B cell (primary cell): ENCODE results near the gene SP9. TPM values are rescaled to one million over a fixed set of nuclear protein-coding genes. Genes with fewer than 3 reads are reported as not detected.
A peak's percentile ranks its signal among the peaks of the same experiment; 100 is the strongest.

Source experiments
- ATAC-seq: fragments of 200-7000 bp; cut with Tn5 transposase; one replicate; pipeline ENCODE4 v1.10.0; 2021; ENCODE audit warnings: low read depth, mild to moderate bottlenecking, moderate number of reproducible peaks, moderate library complexity
- CTCF ChIA-PET: fragments of 350-600 bp; sonication (Branson Sonifier 250); formaldehyde crosslinking; loops from one replicate; lab custom pipeline; 2021; ENCODE audit warnings: antibody characterized with exemption, inconsistent platforms; lab: Charles Lee
- POLR2A ChIA-PET: fragments of 350-600 bp; sonication (Branson Sonifier 250); formaldehyde crosslinking; loops from one replicate; lab custom pipeline; 2021; ENCODE audit warnings: antibody characterized with exemption; lab: Charles Lee
- DNase-seq: peaks from one replicate; pipeline ENCODE4 v3.0.0; 2013
- H2AFZ ChIP-seq: 2 replicates; pipeline ENCODE4 v1.6.1; 2012; ENCODE audit warnings: mild to moderate bottlenecking, low read depth, low read length; ENCODE audit not compliant: insufficient read depth, poor library complexity, severe bottlenecking
- H3K27ac ChIP-seq, 2 donors: 1 replicate in 1 of 2; 2 replicates in 1 of 2; pipeline ENCODE4 v1.5.1; 2012 to 2013; ENCODE audit warnings: low read length in 2 of 2, mild to moderate bottlenecking in 2 of 2, moderate library complexity in 1 of 2
- H3K27me3 ChIP-seq, 4 experiments: fragments of 200-600 bp in 1 of 4; sonication (generic) in 1 of 4; replicated peaks in 1 of 4; 1 replicate in 2 of 4; 2 replicates in 2 of 4; pipeline versions ENCODE4 v1.6.1 to v1.7.0; 2013 to 2016; ENCODE audit warnings: low read length in 3 of 4, mild to moderate bottlenecking in 2 of 4, mixed read lengths in 1 of 4, moderate library complexity in 1 of 4; ENCODE audit not compliant: insufficient read depth in 4 of 4, control insufficient read depth in 3 of 4; ENCODE audit errors: control extremely low read depth in 1 of 4
- H3K36me3 ChIP-seq, 2 experiments: replicated peaks in 1 of 2; 1 replicate in 1 of 2; 2 replicates in 1 of 2; pipeline versions ENCODE4 v1.6.1 to v1.7.1; 2013; ENCODE audit warnings: low read length in 1 of 2; ENCODE audit not compliant: insufficient read depth in 2 of 2, control insufficient read depth in 1 of 2; ENCODE audit errors: control extremely low read depth in 1 of 2, extremely low read depth in 1 of 2
- H3K4me1 ChIP-seq, 2 donors: fragments of 200-600 bp in 1 of 2; sonication (generic) in 1 of 2; 1 replicate in 1 of 2; 2 replicates in 1 of 2; pipeline versions ENCODE4 v1.5.1 to v1.6.1; 2013 to 2017; ENCODE audit warnings: low read length in 2 of 2; ENCODE audit not compliant: control insufficient read depth in 2 of 2, insufficient read depth in 2 of 2
- H3K4me2 ChIP-seq: replicated peaks from 2 replicates; pipeline ENCODE3; 2012; ENCODE audit warnings: mild to moderate bottlenecking, low read depth, low read length; ENCODE audit not compliant: poor library complexity, severe bottlenecking
- H3K4me3 ChIP-seq, 5 experiments: fragments of 200-600 bp in 1 of 5; sonication (generic) in 1 of 5; 1 replicate in 3 of 5; 2 replicates in 2 of 5; pipeline versions ENCODE4 v1.5.1 to v1.7.0; 2011 to 2016; ENCODE audit warnings: low read length in 4 of 5, mild to moderate bottlenecking in 4 of 5, low read depth in 2 of 5, control low read depth in 1 of 5, moderate library complexity in 1 of 5; ENCODE audit not compliant: insufficient read depth in 1 of 5; ENCODE audit errors: control extremely low read depth in 1 of 5, extremely low read depth in 1 of 5
- H3K79me2 ChIP-seq: fragments of 200-600 bp; sonication (generic); one replicate; pipeline ENCODE4 v1.6.0; 2016; ENCODE audit warnings: low read length; ENCODE audit not compliant: control insufficient read depth, insufficient read depth
- H3K9ac ChIP-seq: fragments of 200-600 bp; sonication (generic); 2 replicates; pipeline ENCODE4 v1.6.1; 2017; ENCODE audit warnings: mild to moderate bottlenecking, low read length, moderate library complexity
- H3K9me3 ChIP-seq, 3 donors: one replicate each; pipeline versions ENCODE4 v1.6.1 to v1.7.1; 2013; ENCODE audit warnings: low read length in 2 of 3; ENCODE audit not compliant: control insufficient read depth in 2 of 3, insufficient read depth in 1 of 3; ENCODE audit errors: control extremely low read depth in 1 of 3
- H4K20me1 ChIP-seq: 2 replicates; pipeline ENCODE4 v1.6.0; 2012; ENCODE audit warnings: mild to moderate bottlenecking, low read length; ENCODE audit not compliant: insufficient read depth, control insufficient read depth, poor library complexity, severe bottlenecking
- H3K27ac Mint-ChIP-seq: one replicate; pipeline ENCODE4 v1.8.0; 2021; ENCODE audit warnings: mixed read lengths
- H3K27me3 Mint-ChIP-seq: one replicate; pipeline ENCODE4 v1.8.0; 2021; ENCODE audit warnings: mixed read lengths
- H3K4me1 Mint-ChIP-seq: one replicate; pipeline ENCODE4 v1.8.0; 2021; ENCODE audit warnings: mixed read lengths
- H3K4me3 Mint-ChIP-seq: one replicate; pipeline ENCODE4 v1.8.0; 2021; ENCODE audit warnings: mixed read lengths
- H3K9me3 Mint-ChIP-seq: one replicate; pipeline ENCODE4 v1.8.0; 2022; ENCODE audit warnings: mixed read lengths; ENCODE audit not compliant: insufficient read depth
- CTCF ChIP-seq: fragments of 200-600 bp; IDR thresholded peaks from one replicate; pipeline ENCODE4 v1.8.0; 2022; ENCODE audit warnings: antibody characterized with exemption, mild to moderate bottlenecking
- EZH2 ChIP-seq: IDR thresholded peaks from 2 replicates; pipeline ENCODE4 v1.6.1; 2012; ENCODE audit warnings: borderline replicate concordance, low read depth, mild to moderate bottlenecking, moderate library complexity, low read length; ENCODE audit not compliant: insufficient read depth, poor library complexity, severe bottlenecking
- WGBS: methylation state at CpG from one replicate; pipeline ENCODE4 v1.1.5; 2013; ENCODE audit warnings: missing lambda C conversion rate; ENCODE audit not compliant: insufficient coverage; 5-methylcytosine and 5-hydroxymethylcytosine counted together
- intact Hi-C: fragments of 100-400 bp; cut with micrococcal nuclease; formaldehyde crosslinking; loops from one replicate; pipeline ENCODE4 v1.10.0; 2022
- polyA plus RNA-seq: library from polyadenylated mRNA; depleted of rRNA; stranded (reverse); fragments of >200 nt; gene quantifications from 2 replicates; pipeline ENCODE4 v1.2.3, GENCODE V29; 2012
- total RNA-seq, 2 donors: library from RNA; stranded (reverse); fragments of 120-200 nt in 1 of 2; gene quantifications; 1 replicate in 1 of 2; 2 replicates in 1 of 2; pipeline versions ENCODE4 v1.2.3 to v1.2.4, GENCODE V29; 2013 to 2022

SP9 gene
- total and polyA plus RNA-seq, 2 donors (not counting 1 experiment from before 2014, with no cell fraction given), result not detected

DNA sequence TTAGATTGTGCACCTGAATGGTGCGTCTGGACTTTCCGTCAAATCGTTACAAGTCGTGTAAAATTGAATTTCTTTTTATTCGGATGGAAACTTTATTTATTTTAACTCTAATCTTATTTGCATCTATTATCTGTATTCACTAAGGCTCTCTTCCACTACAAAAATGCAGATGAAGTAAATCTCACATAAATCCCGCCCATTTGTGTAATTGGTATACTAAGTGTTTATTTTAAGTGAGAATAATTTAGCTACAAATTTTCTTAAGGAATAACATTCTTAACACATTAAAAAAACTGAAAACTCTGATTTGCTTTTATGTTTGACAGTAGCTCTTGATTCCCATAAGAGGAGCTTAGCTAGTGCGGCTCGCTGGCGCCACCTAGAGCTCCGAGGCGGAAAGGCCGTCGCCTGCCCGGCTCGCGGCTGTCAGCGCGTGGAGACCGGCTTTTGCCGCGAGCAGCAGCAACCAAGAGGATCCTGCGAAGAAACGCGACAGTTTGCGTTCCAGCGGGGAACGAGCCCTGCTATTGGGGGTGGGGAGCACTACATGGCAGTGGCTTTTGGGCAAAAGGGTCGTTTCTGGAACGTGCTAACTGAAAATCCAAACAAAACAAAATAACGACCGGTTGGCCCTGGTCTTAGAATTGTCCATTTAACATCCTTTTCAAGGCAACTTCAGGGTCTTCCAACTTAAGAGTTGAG lies 6.7 kb downstream of the SP9 start:
- Histone ChIP-seq H3K9ac (no peak overlapping the region), H3K27me3 (peaks cover 1 to 81% (median 71%) of the 10 kb centered on the region in 4 experiments), H3K4me3 (peak overlapping the region in 1 of 5 experiments; percentile 31), H3K36me3 (no peaks in the 10 kb centered on the region), H3K27ac (no peak overlapping the region), H2AFZ (peak overlapping the region; percentile 53), H3K4me2 (peak overlapping the region; percentile 59), H3K79me2 (no peaks in the 10 kb centered on the region), H3K4me1 (peaks cover 54 to 71% of the 10 kb centered on the region in 2 donors), H3K9me3 (peaks cover 1 to 48% (median 5%) of the 10 kb centered on the region in 3 donors), H4K20me1 (peaks cover 23% of the 10 kb centered on the region)
- POLR2A ChIA-PET, result interaction anchor here (0.6 kb wide), 1 partner anchor 1160 kb away, joined by 4 read pairs; no protein-coding TSS in a partner anchor
- peak; percentile 91 for DNase-seq
- intact Hi-C loops, result loop anchor here (1.0 to 10.0 kb wide), 11 partner anchors 10 to 1534 kb away; partner anchors contain the start of gene CDCA7
- Mint-ChIP-seq H3K27me3 (peaks cover 56% of the 10 kb centered on the region), H3K4me3 (peak overlapping the region; percentile 82), H3K27ac (peak overlapping the region; percentile 88), H3K4me1 (peaks cover 37% of the 10 kb centered on the region), H3K9me3 (no peaks in the 10 kb centered on the region)
- peak; percentile 74 for ATAC-seq
- WGBS, result under 1% methylated on average over 25 of the region's 31 CpGs
- CTCF ChIA-PET, result interaction anchor here (0.7 to 7.2 kb wide), 33 partner anchors 9 to 1314 kb away, joined by 3 to 151 read pairs (median 4); partner anchors contain the start of genes OLA1 and SCRN3
- TF ChIP-seq EZH2, result peak; percentile 82
- TF ChIP-seq CTCF, result peak; percentile 99
